HG02759 (cell line): ENCODE results near the gene CDC42EP3.

Experiments
- ATAC-seq: cut with Tn5 transposase; IDR thresholded peaks from one replicate; pipeline ENCODE4 v1.9.1; 2021; ENCODE audit warnings: mild to moderate bottlenecking, moderate library complexity; ENCODE audit not compliant: unreplicated experiment

CDC42EP3 gene, protein sequence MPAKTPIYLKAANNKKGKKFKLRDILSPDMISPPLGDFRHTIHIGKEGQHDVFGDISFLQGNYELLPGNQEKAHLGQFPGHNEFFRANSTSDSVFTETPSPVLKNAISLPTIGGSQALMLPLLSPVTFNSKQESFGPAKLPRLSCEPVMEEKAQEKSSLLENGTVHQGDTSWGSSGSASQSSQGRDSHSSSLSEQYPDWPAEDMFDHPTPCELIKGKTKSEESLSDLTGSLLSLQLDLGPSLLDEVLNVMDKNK

DNA sequence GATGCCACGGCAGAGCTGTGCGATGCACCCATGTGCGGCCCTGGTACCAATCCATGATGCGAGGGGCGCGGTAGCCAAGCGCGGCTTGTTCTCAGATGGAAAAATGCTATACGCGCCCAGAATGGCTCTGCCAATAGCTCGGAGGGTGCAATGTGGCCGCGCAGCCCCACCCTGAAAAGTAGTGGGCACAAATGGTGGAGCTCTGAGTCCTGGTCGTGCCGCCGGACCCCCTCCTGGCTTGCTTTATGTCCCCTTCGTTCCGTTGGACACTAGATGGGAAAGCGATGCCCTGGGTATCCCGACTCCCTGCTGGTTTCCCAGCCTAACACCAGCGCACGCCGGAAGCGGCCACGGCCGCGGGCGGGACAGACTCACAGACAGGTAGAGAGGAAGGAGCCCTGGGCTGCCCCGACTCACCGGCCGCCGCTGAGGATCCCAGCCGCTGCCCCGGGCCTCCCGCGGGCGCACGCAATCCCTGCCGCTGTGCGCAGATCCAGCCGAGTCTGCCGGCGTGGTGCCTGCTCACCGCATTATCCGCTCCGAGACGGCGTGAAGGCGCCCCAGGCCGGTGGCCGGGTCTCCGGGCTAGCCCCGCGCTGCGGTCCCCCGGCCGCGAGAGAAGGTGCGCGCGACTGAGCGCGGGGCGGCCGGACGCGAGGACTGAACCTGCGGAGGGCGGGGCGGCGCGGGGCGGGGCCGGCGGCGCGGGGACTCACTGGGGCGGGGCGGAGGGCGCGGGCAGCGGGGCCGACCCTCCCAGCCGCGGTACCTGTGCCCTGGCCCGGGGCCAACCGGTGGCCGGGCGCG is at the start of gene CDC42EP3:
Gene CDC42EP3 (minus strand): TSS at position 634 of the 807 bp plus-strand sequence. CDS start 25,055 bp downstream, outside the sequence.
- ATAC-seq = peak; percentile 61

DNA sequence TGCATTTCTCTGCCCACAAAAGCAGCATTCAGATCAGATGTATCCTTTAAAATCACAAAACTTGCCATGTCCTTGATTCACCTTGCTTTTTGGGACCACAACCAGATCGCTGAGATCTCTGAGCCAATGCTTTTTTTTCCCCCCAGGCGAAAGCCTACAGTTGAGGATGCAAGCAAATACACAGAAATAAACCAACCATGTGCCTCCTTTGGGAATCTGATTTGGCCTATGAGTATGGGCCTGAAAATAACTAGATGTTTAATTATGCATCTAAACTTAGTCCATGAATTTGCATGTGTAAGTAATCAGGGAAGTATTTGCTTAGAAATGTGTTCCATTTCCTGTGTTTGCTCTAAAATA is 49.7 kb upstream of the CDC42EP3 start:
- no peak for ATAC-seq

DNA sequence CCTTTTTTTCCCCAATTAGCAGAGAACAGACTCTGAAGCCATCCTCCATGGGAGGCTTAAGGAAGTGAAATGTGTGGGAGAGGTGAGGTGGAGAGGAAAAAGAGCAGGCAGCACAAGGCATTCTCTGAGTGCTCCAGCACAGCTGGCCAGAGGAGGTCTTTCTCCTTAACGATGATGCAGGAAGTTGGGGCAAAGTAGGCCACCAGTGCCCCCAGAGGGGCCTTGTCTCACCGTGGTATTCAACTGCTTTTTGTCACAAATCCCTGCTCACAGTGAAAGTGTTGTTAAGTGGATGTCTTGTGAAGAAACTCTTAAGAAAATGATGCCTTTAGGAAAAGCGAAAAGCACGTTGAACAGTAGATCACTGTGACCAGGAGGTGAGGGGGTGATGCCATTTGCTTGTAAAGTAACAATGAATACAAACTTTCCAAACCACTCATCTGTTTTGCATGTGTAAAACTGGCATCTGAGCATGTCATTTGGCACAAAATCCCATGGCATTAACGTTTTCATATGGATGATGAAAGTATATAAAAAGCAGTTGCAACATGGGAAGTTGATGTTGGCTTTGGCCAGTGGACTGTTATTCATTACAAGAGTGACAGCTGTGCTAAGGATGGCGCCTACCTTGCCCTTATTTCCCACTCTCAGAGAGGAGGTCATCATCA is 49.2 kb upstream of the CDC42EP3 start:
- no peak for ATAC-seq

DNA sequence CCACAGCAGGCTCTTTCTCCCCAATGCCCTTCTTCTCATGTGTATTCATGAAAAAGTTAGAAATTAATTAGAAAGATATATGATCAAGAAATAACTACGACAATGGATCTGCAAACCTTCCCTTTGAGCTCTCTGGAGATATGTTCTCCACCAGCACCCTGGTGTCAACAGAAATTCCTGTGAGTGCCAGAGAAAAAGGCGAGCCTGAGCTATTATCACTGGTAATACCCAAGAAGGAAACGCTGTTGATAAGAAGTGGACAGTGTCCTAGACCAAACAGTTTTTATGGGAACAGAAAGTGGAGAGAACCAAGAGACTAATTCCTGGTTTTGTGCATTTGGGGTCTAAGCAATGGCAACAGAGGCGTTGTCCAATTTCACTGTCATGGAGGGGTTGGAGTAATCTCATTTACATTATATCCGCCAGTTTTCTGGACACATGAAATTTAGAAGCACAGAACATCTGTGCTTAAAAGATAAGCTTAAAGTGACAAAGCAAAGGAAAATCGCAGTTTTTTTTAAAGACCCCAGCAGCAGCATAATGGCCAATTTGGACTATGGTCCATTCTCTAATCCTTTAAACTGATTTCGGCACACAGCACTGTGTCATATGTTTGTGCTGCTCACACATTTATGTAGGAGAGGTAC is 47.2 kb upstream of the CDC42EP3 start:
- no peak for ATAC-seq

DNA sequence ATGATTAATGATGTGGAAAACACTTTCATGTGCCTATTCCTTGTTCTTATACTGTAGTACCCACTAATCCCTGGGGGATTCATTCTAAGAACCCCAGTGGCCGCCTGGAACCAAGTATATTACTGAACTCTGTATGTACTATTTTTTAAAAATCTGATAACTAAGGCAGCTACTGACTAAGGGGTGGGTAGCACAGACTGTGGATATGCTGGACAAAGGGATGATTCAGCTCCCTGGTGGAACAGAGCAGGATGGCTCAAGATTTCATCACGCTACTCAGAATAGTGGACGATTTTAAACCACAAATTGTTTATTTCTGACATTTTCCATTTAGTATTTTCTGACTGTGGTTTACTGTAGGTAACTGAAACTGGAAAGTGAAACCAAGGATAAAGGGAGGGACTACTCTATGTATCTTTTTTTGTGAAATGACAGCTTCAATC is 41.8 kb upstream of the CDC42EP3 start:
- no peak for ATAC-seq

DNA sequence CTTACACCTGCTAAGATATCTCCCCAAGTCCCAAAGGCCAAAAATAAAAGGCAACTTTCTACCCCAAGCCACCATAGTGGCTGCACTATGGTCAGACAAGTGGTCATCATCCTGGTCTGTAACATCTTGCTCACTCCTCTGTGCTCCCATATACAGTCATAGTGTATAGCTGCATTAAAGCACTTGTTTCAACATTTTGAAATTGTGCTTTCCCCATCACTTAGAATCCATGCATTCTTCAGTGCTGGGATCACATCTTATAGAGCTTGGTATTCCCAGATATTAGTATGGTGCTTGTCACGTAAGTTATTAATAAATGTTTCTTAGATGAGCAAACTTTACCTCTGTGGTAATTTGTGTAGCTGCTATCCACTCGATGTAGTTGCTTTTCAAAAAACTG is 40.4 kb upstream of the CDC42EP3 start:
- peak; percentile 8 for ATAC-seq

DNA sequence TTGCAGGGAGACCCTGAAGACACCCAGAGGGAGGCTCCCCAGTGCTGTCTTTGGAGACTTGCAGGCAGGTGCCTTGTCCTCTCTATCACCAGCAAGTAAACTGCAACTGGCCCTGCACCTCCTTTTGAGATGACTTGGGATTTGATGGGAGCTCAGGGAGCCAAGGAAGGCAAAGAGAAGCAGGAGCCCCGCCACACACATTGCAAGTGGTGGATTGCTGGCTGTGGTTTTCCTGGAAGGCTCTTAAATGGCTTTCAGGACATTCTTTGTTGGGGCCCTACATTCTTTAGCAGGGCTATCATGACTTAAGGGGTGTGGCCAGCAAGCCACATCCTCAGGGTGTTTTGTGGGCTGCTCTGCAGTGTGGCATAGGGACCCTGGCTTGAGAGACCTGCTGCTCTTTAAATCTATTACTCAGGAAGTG is 39.9 kb upstream of the CDC42EP3 start:
- peak; percentile 51 for ATAC-seq

DNA sequence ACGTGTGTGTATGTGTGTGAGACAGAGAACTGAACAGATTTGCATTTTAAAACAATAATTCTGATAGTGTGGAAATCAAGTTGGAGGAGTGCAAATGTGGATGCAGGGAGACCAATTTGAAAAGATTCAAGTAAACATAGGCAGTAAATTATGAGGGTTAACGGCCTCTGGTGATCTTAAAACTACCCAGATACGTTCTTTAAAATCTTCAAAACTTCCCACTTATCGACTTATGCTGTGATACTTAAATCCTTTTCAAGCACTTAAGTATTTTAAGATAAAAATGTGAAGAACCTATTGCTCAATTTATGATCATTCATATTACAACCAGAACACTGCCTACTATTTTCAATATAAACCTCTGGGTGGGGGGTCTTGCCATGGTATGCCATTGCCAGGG is 37.7 kb upstream of the CDC42EP3 start:
- no peak for ATAC-seq

DNA sequence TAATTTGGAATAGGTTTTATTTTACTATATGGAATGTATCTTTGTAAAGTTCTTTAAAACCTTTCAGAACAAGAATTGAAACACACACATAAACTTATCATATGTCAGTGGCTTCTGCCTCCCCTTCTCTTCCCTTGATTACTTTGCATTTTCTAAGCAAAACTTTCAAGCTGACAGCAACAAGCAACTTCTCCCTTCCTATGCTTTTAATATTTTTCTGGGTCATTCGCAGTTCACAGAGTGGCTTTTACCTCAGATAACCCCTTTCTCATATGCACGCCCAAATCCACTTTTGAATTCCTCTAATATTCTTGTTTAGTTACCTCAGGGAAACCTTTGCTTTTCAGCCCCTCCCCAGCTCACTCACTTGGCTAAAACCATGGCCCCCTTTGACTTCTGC is 36.7 kb upstream of the CDC42EP3 start:
- no peak for ATAC-seq

DNA sequence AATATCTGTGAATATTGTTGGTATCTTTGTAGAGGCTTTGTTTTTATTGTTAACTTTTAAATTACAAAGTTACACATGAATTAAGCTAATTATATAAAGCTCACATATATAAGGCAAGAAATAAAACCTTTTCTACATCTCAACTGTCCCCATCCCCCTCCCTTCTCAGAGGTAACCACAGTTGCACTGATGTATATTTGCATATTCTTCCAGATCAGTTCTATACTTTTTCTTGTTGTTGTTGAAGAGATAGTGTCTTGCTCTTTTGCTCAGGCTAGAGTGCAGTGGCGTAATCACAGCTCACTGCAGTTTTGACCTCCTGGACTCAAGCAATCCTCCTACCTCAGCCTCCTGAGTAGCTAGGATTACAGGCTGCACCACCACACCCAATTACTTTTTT is 36.0 kb upstream of the CDC42EP3 start:
- no peak for ATAC-seq

DNA sequence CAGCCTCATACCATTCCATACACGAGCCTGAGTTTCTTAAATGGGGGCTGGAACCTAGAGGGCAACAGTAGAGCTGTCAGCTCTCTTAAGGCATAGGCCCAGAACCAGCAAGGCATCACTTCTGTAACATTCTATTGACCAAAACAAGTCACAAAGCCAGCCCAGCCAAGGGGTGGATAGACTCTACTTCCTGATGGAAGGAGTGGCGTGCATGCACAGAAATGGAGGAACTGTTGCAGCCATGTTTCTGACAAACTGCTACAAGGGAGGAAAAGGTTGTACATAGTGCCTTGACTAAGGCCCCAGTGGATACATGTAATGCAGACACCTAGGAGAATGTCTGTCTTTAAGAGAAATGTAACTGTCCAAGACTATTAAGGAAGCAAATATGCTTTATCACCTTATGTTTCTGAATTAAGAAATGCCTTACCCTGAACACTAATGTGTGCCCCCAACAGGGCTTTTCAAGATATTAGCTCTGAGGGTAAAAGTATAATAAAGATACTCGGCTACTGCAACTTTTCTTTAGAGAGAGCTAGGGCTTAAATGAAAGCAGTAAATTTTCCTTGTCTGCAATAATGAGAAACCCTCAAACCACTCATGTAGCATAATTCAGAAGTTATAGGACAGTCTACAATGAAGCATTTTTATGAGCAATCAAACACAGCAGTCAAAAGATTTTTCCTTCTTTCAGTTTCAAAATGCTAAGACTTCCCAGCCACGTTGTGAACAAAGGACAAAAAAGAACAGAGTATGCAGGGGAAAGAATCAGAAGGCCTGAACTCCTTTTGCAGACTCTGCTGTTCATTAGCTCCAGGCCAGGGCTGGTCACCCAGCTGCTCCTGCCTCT is 35.1 kb upstream of the CDC42EP3 start:
- ATAC-seq = no peak

DNA sequence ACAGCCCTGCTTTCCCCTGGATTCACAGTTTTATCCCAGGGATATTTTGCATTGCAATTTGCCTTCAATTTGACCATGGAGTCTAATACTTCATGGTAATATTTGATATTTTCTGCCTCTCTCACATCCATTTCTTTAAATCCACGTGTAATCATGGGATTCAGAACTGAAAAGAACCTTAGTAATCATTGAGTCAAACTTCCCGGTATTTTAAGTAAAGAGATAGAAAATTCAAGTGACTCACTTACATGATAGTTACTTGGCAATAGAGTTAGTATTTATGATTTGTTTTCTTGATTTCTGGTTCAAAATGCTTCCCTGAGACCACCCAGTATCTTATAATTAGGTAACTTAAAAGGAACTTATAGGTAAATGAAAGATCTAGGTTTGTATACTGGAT is 33.7 kb upstream of the CDC42EP3 start:
- no peak for ATAC-seq

DNA sequence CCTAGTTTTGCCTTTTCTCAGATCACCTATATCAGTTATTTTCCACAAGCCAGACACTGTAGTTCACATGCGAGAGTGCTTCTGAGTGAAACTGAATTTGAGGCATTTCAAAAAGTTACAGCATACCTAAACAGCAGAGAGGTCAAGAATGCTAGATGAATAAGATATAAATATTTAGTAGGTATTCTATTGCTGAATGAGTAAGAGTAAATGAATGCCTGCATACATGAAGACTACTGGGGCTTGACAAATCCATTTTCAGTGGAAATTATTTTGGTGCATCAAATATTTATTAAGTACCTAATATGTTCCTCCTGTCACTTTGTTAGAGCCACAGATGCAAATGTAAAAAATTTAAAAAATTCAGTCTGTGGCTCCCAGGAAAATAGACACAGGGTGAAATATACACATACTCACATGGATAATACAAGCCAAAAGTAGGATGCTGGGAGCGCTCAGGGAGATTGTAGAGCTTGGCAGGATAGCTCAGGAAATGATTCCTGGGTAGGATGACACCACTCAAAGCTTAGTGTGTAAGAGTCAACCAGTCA is 27.6 kb upstream of the CDC42EP3 start:
- ATAC-seq = no peak

DNA sequence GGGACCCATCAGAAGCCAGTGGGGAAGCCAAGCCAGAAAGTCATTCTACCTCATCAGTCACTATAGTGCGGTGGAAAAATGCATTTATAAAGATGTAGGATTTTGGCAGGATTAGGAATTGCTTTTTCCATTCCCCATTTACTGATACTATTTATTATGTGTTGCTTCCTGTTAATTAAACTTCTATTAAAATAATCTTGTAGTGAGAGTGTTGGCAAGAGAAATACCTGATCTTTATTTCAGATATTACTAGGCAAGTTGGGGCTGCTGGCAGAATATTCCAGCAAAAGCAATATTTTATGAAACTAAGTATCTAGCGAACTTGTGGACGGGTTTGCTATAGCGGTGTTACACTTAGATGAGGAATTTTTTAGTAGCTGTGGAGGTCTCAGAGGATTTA is 23.9 kb upstream of the CDC42EP3 start:
- ATAC-seq = no peak

DNA sequence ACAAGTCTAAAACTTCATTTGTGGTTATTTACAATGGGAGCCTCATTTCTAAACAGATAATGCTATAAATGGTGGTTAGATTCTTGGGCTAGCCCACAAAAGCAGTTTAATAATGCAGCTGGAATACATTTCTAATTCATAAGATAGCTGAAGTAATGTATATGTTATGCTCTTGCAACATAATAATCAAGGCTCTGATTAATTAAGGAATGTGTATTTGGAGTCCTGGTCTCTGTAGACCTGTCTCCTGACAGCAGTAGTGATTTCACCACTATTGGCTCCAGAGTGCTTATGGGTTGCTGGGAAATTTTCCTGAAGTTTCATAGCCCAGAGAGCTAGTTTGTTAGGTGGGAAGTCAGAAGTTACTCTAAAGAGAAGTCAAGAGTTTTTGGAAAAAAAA is 21.3 kb upstream of the CDC42EP3 start:
- no peak for ATAC-seq

DNA sequence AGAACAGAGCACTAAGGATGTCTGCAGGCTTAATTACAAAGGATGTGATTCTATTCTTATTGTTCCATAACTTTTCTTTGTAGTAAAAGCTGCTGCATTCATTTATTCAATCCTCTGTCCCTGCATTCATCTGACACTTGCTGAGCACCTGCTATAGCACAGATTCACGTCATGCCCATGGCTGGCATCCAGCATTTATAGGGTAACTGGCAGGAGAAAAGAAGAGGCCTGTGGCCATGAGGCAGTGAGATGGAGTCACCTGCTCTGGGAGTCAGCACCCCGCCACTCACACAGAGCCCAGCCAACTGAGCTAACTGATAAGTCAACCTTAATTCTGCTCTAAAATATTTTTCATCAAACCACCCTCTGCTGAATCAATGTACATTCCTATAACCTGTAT is 18.3 kb upstream of the CDC42EP3 start:
- no peak for ATAC-seq

DNA sequence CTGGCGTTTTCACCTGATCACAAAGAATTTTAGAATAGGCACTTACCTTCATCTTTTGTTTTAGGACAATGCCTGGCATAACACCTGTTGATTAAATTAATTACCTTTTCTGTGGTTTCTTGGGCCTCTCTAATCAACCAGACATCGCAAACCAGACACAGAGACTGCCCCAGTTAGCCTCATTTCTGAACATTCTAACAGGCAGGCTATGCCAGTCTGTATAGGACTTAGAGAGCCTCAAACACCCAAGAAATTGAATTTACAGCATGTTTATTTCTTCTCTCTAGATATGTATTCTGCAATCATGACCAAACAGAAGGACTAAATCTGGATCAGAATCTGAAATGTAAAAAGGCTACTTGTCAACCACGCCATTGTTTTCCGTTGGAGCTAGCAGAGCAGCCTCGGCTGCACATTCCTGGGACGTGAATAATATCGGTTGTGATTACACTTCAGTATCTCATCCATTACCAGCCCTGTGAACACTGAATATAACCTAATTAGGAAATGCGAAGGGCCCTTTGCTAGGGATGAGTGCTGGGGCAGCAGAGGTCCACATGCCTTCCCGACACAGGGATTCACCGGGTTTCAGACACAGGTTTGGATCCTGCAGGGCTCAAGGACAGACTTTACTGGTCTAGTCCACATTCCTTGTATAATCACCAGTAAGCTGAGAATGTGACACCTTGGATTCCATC is 17.5 kb upstream of the CDC42EP3 start:
- ATAC-seq = no peak

DNA sequence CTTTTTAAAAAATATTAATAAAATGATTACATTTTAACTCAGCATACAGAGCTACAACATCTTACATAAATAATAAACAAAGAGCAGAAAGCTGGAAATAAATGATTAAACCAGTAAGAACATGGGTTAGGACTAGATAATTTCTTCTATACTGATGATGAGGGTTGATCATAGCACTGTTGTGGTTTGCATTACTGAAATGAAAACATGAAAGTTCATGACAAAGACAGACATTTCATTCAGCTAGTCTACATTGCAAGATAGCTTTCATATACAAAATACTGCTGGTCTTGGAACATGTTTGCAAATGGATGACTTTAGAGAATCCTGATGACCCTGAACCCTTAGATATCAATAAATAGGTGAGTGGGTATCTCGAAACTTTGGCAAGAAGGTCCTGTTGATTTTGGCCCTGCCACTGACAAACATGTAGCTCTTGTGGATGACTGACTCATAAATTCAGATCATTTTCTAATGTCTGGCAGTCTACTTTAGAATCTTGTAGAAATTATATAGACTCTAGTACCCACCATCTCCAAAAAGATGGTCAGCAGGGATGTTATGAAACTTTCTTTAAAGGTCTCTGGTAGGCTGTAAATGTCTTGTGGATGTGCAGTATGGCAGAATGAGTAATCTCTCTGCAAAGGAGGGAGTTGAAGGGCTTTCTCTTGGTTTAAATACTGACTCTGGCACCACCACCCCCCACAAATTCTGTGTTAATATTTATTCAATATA is 15.5 kb upstream of the CDC42EP3 start:
- ATAC-seq = no peak

DNA sequence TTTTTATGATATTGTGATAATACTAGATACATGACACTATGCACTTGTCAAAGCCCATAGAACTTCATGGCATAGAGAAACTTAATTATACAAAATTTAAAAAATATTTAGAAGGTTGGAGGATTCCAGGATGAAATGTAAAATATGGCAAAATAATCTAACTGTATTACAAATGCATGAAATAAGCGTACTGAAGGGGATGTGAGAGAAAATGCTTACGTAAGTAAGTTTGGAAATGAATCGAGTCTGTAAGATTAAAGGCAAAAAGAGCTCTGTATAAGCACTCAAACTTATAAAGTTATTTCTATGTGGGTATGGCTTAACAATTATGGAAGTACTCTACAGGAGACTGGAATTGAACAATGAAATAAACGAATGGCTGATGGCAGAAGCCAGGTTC is 13.4 kb upstream of the CDC42EP3 start:
- ATAC-seq = no peak
